GM23338 (cell line): ENCODE measurements around the gene SHROOM2. TPM values are rescaled to one million over a fixed set of nuclear protein-coding genes. Genes with fewer than 3 reads are reported as not detected.

Source experiments
- ATAC-seq: fragments of 200-7000 bp; cut with Tn5 transposase; 3 replicates; pipeline ENCODE4 v1.9.1; 2020
- DNase-seq: peaks from one replicate; pipeline ENCODE4 v3.0.0-alpha.2; 2015; ENCODE audit warnings: low spot score
- H2AFZ ChIP-seq: fragments of 200-600 bp; sonication (generic); 2 replicates; pipeline ENCODE4 v1.8.0; 2016; ENCODE audit warnings: antibody characterized with exemption, mild to moderate bottlenecking, moderate library complexity
- H3F3A ChIP-seq: fragments of 200-600 bp; sonication (generic); replicated peaks from 2 replicates; pipeline ENCODE4 v1.8.0; 2017; ENCODE audit warnings: antibody characterized with exemption, mixed run types, low read depth
- H3K27ac ChIP-seq: fragments of 200-600 bp; sonication (generic); 2 replicates; pipeline ENCODE4 v1.6.1; 2016; ENCODE audit warnings: low read depth
- H3K27me3 ChIP-seq: fragments of 200-600 bp; sonication (generic); 2 replicates; pipeline ENCODE4 v1.8.0; 2016; ENCODE audit warnings: mild to moderate bottlenecking, mixed run types, moderate library complexity; ENCODE audit not compliant: insufficient read depth
- H3K36me3 ChIP-seq: fragments of 200-600 bp; sonication (generic); 2 replicates; pipeline ENCODE4 v1.8.0; 2016; ENCODE audit warnings: mild to moderate bottlenecking; ENCODE audit not compliant: insufficient read depth
- H3K4me1 ChIP-seq: fragments of 200-600 bp; sonication (generic); 2 replicates; pipeline ENCODE4 v1.8.0; 2016; ENCODE audit warnings: mild to moderate bottlenecking, moderate library complexity; ENCODE audit not compliant: insufficient read depth
- H3K4me2 ChIP-seq: fragments of 200-600 bp; sonication (generic); 2 replicates; pipeline ENCODE4 v1.7.1; 2017; ENCODE audit warnings: mixed run types
- H3K4me3 ChIP-seq: fragments of 200-600 bp; sonication (generic); 2 replicates; pipeline ENCODE4 v1.6.1; 2016; ENCODE audit warnings: mixed run types
- H3K79me2 ChIP-seq: fragments of 200-600 bp; sonication (generic); replicated peaks from 2 replicates; pipeline ENCODE4 v1.8.0; 2017; ENCODE audit warnings: mild to moderate bottlenecking; ENCODE audit not compliant: insufficient read depth
- H3K9me2 ChIP-seq: fragments of 200-600 bp; sonication (generic); 2 replicates; pipeline ENCODE4 v1.8.0; 2017; ENCODE audit not compliant: insufficient read depth
- H4K20me1 ChIP-seq: fragments of 200-600 bp; sonication (generic); replicated peaks from 2 replicates; pipeline ENCODE4 v1.8.0; 2017; ENCODE audit warnings: mild to moderate bottlenecking; ENCODE audit not compliant: insufficient read depth
- H3K27ac Mint-ChIP-seq: 2 replicates; pipeline ENCODE4 v1.8.0; 2020; ENCODE audit warnings: inconsistent platforms, mild to moderate bottlenecking, moderate library complexity, mixed read lengths
- H3K27me3 Mint-ChIP-seq: 3 replicates; pipeline ENCODE4 v1.8.0; 2022; ENCODE audit warnings: low read depth, mild to moderate bottlenecking, moderate library complexity, mixed read lengths, inconsistent platforms; ENCODE audit not compliant: insufficient read depth, poor library complexity
- H3K36me3 Mint-ChIP-seq: 3 replicates; pipeline ENCODE4 v1.8.0; 2021; ENCODE audit warnings: low read depth, mild to moderate bottlenecking, inconsistent platforms, moderate library complexity, mixed read lengths
- H3K4me1 Mint-ChIP-seq: 3 replicates; pipeline ENCODE4 v1.8.0; 2020; ENCODE audit warnings: mild to moderate bottlenecking, inconsistent platforms, mixed read lengths
- H3K4me3 Mint-ChIP-seq: 3 replicates; pipeline ENCODE4 v1.8.0; 2021; ENCODE audit warnings: moderate library complexity, mild to moderate bottlenecking, inconsistent platforms, mixed read lengths
- H3K9me3 Mint-ChIP-seq: 3 replicates; pipeline ENCODE4 v1.8.0; 2020; ENCODE audit warnings: moderate library complexity, mild to moderate bottlenecking, inconsistent platforms, mixed read lengths
- CREB1 ChIP-seq: fragments of 250-450 bp; sonication (Bioruptor Pico); IDR thresholded peaks from 2 replicates; pipeline ENCODE4 v1.5.0; 2020; ENCODE audit warnings: low read depth, mild to moderate bottlenecking, moderate library complexity
- CTCF ChIP-seq, 2 experiments: fragments of 200-600 bp in 1 of 2; sonication (generic) in 1 of 2; conservative IDR thresholded peaks; 2 replicates each; pipeline versions ENCODE4 v1.5.1 to v1.6.1; 2016 to 2017; ENCODE audit warnings: antibody characterized with exemption in 2 of 2, low read depth in 2 of 2, mild to moderate bottlenecking in 2 of 2, moderate library complexity in 1 of 2
- ETS1 ChIP-seq: IDR thresholded peaks from 2 replicates; pipeline ENCODE4 v1.6.1; 2016; ENCODE audit warnings: antibody characterized with exemption
- EZH2phosphoT487 ChIP-seq: fragments of 200-600 bp; sonication (generic); IDR thresholded peaks from one replicate; pipeline ENCODE4 v1.8.1; 2018; ENCODE audit warnings: antibody characterized with exemption; ENCODE audit not compliant: unreplicated experiment
- POLR2AphosphoS5 ChIP-seq: IDR thresholded peaks from 2 replicates; pipeline ENCODE4 v1.6.1; 2016; ENCODE audit warnings: antibody characterized with exemption, low read depth
- REST ChIP-seq: IDR thresholded peaks from one replicate; pipeline ENCODE4 v1.6.1; 2018; ENCODE audit warnings: antibody characterized with exemption; ENCODE audit not compliant: unreplicated experiment
- STAT1 ChIP-seq: IDR thresholded peaks from one replicate; pipeline ENCODE4 v1.6.1; 2016; ENCODE audit warnings: antibody characterized with exemption; ENCODE audit not compliant: unreplicated experiment
- ZNF331 ChIP-seq: fragments of 250-450 bp; sonication (Bioruptor Pico); IDR thresholded peaks from 2 replicates; pipeline ENCODE4 v1.5.0; 2020; ENCODE audit warnings: low read depth, mild to moderate bottlenecking, moderate library complexity
- polyA plus RNA-seq: library from polyadenylated mRNA; unstranded; fragments of >200 nt; fragmentation: Nextera tagmentation; extraction: Ambion mirVana; gene quantifications from 2 replicates; pipeline ENCODE4 v1.2.1, GENCODE V29; 2016
- total RNA-seq: library from RNA; depleted of rRNA; stranded (reverse); fragments of >200 nt; shearing (Covaris generic); gene quantifications from 2 replicates; pipeline ENCODE4 v1.2.3, GENCODE V29; 2014

The SHROOM2 gene
- total and polyA plus RNA-seq, 2 experiments from 2014 or later: 3.5 to 15.8 TPM

- Histone ChIP-seq H2AFZ (no peak overlapping the region), H3F3A (no peaks in the 10 kb centered on the region), H3K4me1 (peaks cover 15% of the 10 kb centered on the region), H4K20me1 (no peaks in the 10 kb centered on the region), H3K4me3 (no peak overlapping the region), H3K27ac (no peak overlapping the region), H3K9me2 (no peaks in the 10 kb centered on the region), H3K4me2 (no peak overlapping the region), H3K36me3 (no peaks in the 10 kb centered on the region), H3K79me2 (0 out of 2 replicates have a peak, but pooled peaks cover 6% of the 10 kb centered on the region), H3K27me3 (no peaks in the 10 kb centered on the region)
- no peak for TF ChIP-seq POLR2AphosphoS5
- TF ChIP-seq ETS1: no peak
- TF ChIP-seq ZNF331 (CRISPR knock-in tag): no peak
- no peak for TF ChIP-seq STAT1
- no peak for TF ChIP-seq CREB1
- no peak for TF ChIP-seq CTCF (conservative IDR thresholded peaks at IDR 0.05; ENCODE audit: low read depth in 2 of 2)
- no peak for TF ChIP-seq EZH2phosphoT487
- TF ChIP-seq REST: no peak
- H3K27ac Mint-ChIP-seq: no peak overlapping the region
- peaks cover 13% of the 10 kb centered on the region; the same call in 2 of the 3 replicates for H3K36me3 Mint-ChIP-seq
- H3K4me1 Mint-ChIP-seq: peaks cover 56% of the 10 kb centered on the region
- H3K9me3 Mint-ChIP-seq: no peaks in the 10 kb centered on the region; the same call in 2 of the 3 replicates
- H3K4me3 Mint-ChIP-seq: no peak overlapping the region
- DNase-seq (no peak), ATAC-seq (no peak)
- peaks cover 5% of the 10 kb centered on the region for H3K27me3 Mint-ChIP-seq
Measured at GRCh38 chrX:9926002-9926401, 139.8 kb downstream of the SHROOM2 start.
